Neuronal stem cell (in vitro differentiated cells): Measurements from ENCODE around the gene ACBD6.

ENCODE experiments used
- DNase-seq: peaks from one replicate; pipeline ENCODE4 v3.0.0-alpha.2; 2013; ENCODE audit warnings: low spot score
- H2AFZ ChIP-seq: one replicate; pipeline ENCODE4 v1.6.1; 2013; ENCODE audit warnings: mild to moderate bottlenecking, low read length, inconsistent platforms
- H2AK5ac ChIP-seq: 2 replicates; pipeline ENCODE4 v1.6.1; 2013; ENCODE audit warnings: low read depth, mild to moderate bottlenecking, inconsistent platforms, low read length, moderate library complexity, mixed read lengths
- H2BK120ac ChIP-seq: 2 replicates; pipeline ENCODE4 v1.6.1; 2013; ENCODE audit warnings: low read depth, mild to moderate bottlenecking, inconsistent platforms, low read length, moderate library complexity, mixed read lengths
- H2BK12ac ChIP-seq: one replicate; pipeline ENCODE4 v1.6.1; 2013; ENCODE audit warnings: low read length, inconsistent platforms
- H2BK15ac ChIP-seq: 2 replicates; pipeline ENCODE4 v1.6.1; 2013; ENCODE audit warnings: mild to moderate bottlenecking, low read length, inconsistent platforms, mixed read lengths
- H2BK5ac ChIP-seq: one replicate; pipeline ENCODE4 v1.6.1; 2013; ENCODE audit warnings: inconsistent platforms, mild to moderate bottlenecking, low read length, moderate library complexity
- H3K14ac ChIP-seq: one replicate; pipeline ENCODE4 v1.6.1; 2013; ENCODE audit warnings: low read length, inconsistent platforms
- H3K18ac ChIP-seq: 2 replicates; pipeline ENCODE4 v1.6.1; 2013; ENCODE audit warnings: low read length, inconsistent platforms
- H3K23ac ChIP-seq: 2 replicates; pipeline ENCODE4 v1.6.1; 2013; ENCODE audit warnings: low read depth, mild to moderate bottlenecking, mixed read lengths, low read length, inconsistent platforms; ENCODE audit not compliant: poor library complexity
- H3K27ac ChIP-seq: replicated peaks from 3 replicates; pipeline ENCODE4 v1.5.1; 2013; ENCODE audit warnings: low read length, inconsistent platforms
- H3K27me3 ChIP-seq, 3 experiments: 2 replicates each; pipeline ENCODE4 v1.6.1; 2013; ENCODE audit warnings: low read length in 3 of 3, mild to moderate bottlenecking in 2 of 3, inconsistent platforms in 1 of 3, low read depth in 1 of 3, mixed read lengths in 1 of 3, moderate library complexity in 1 of 3; ENCODE audit not compliant: control insufficient read depth in 3 of 3, insufficient read depth in 3 of 3
- H3K36me3 ChIP-seq, 2 donors: replicated peaks in 1 of 2; 2 replicates each; pipeline ENCODE4 v1.6.1; 2013; ENCODE audit warnings: low read length in 2 of 2; ENCODE audit not compliant: control insufficient read depth in 2 of 2, insufficient read depth in 2 of 2
- H3K4ac ChIP-seq: 2 replicates; pipeline ENCODE4 v1.6.1; 2013; ENCODE audit warnings: inconsistent platforms, mild to moderate bottlenecking, low read length, moderate library complexity
- H3K4me1 ChIP-seq, 2 donors: 1 replicate in 1 of 2; 2 replicates in 1 of 2; pipeline ENCODE4 v1.6.1; 2013; ENCODE audit warnings: low read length in 2 of 2, low read depth in 1 of 2; ENCODE audit not compliant: control insufficient read depth in 2 of 2, insufficient read depth in 1 of 2
- H3K4me2 ChIP-seq: one replicate; pipeline ENCODE4 v1.6.1; 2013; ENCODE audit warnings: mild to moderate bottlenecking, low read length, inconsistent platforms; ENCODE audit not compliant: insufficient read depth, poor library complexity, severe bottlenecking
- H3K4me3 ChIP-seq, 2 donors: 2 replicates each; pipeline ENCODE4 v1.5.1; 2013; ENCODE audit warnings: low read length in 2 of 2, mild to moderate bottlenecking in 2 of 2, inconsistent platforms in 1 of 2, moderate library complexity in 1 of 2
- H3K79me1 ChIP-seq: one replicate; pipeline ENCODE4 v1.6.1; 2013; ENCODE audit warnings: low read depth, mild to moderate bottlenecking, inconsistent platforms, low read length, moderate library complexity
- H3K9ac ChIP-seq: one replicate; pipeline ENCODE4 v1.6.1; 2013; ENCODE audit warnings: mild to moderate bottlenecking, low read depth, low read length, inconsistent platforms; ENCODE audit not compliant: poor library complexity
- H3K9me3 ChIP-seq, 2 donors: replicated peaks in 1 of 2; 2 replicates each; pipeline versions ENCODE3 to v1.6.1; 2013; ENCODE audit warnings: low read length in 2 of 2, mild to moderate bottlenecking in 2 of 2, inconsistent platforms in 1 of 2, low read depth in 1 of 2, mixed read lengths in 1 of 2, moderate library complexity in 1 of 2; ENCODE audit not compliant: control insufficient read depth in 2 of 2, insufficient read depth in 1 of 2
- H4K8ac ChIP-seq: one replicate; pipeline ENCODE4 v1.6.1; 2013; ENCODE audit warnings: low read depth, mild to moderate bottlenecking, inconsistent platforms, low read length, moderate library complexity
- H4K91ac ChIP-seq: one replicate; pipeline ENCODE4 v1.6.1; 2013; ENCODE audit warnings: low read length, low read depth, mild to moderate bottlenecking, inconsistent platforms; ENCODE audit not compliant: poor library complexity
- WGBS, 2 donors: extraction: QIAGEN DNeasy Blood & Tissue Kit; methylation state at CpG; one replicate each; pipeline ENCODE4 v1.1.7; 2013; ENCODE audit warnings: missing lambda C conversion rate in 2 of 2, mixed read lengths in 1 of 2; ENCODE audit not compliant: insufficient read length in 2 of 2, insufficient replicate concordance in 1 of 2; ENCODE audit errors: extremely low coverage in 2 of 2; 5-methylcytosine and 5-hydroxymethylcytosine counted together

ACBD6 gene

DNA sequence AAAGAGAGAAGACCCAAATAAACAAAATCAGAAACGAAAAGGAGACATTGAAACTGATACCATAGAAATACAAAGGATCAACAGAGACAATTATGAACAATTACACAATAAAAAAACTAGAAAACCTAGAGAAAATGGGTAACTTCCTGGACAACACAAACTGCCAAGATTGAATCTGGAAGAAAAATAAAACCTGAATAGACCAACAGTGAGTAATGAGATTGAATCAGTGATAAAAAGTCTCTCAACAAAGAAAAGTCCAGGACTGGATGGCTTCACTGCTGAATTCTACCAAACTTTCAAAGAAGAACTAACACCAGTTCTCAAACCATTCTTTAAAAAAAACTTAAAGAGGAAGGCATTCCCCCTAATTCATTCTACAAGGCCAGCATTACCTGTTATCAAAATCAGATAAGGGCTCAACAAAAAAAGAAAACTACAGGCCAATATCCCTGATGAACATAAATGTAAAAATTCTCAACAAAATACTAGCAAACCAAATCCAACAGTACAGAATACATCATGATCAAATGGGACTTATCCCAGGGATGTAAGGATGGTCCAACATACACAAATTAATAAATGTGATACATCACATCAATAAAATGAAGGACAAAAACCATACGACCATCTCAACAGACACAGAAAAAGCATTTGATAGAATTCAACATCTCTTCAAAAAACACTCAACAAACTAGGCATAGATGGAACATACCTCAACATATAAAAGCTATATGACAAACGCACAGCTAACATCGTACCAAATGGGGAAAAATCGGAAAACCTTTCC is 119.9 kb downstream of the ACBD6 start:
- DNase-seq = no peak
- Histone ChIP-seq H4K8ac (no peak overlapping the region), H2AFZ (no peak overlapping the region), H3K79me1 (peaks cover 7% of the 10 kb centered on the region), H3K4me2 (no peak overlapping the region), H3K23ac (no peak overlapping the region), H4K91ac (no peak overlapping the region), H3K4me1 (no peaks in the 10 kb centered on the region), H3K18ac (no peak overlapping the region), H3K9ac (no peak overlapping the region), H3K36me3 (peaks cover 0 to 4% of the 10 kb centered on the region in 2 donors), H2AK5ac (no peak overlapping the region), H2BK15ac (no peak overlapping the region), H2BK5ac (no peak overlapping the region), H2BK120ac (no peak overlapping the region), H3K9me3 (peaks cover 13 to 39% of the 10 kb centered on the region in 2 donors), H2BK12ac (no peak overlapping the region), H3K14ac (no peak overlapping the region), H3K4me3 (no peak overlapping the region), H3K27ac (no peak overlapping the region), H3K4ac (no peak overlapping the region), H3K27me3 (no peaks in the 10 kb centered on the region)
- no CpG with 5 or more reads among the region's 5 CpGs for WGBS, 2 donors

DNA sequence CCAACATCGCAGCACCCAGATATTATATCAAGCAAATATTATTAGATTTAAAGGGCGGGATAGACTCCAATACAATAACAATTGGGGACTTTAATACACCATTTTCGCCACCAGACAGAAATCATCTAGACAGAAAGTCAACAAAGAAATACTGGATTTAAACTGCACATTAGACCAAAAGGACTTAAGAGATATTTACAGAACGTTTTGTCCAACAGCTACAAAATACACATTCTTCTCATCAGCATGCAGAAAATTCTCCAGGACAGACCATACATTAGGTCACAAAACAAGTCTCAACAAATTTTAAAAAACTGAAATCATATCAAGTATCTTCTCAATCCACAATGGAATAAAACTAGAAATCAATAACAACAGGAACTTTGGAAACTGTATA is 121.2 kb downstream of the ACBD6 start:
- H3K9ac ChIP-seq = no peak overlapping the region
- no peak overlapping the region for H3K4ac ChIP-seq
- H2BK12ac ChIP-seq = no peak overlapping the region
- DNase-seq = no peak
- no peak overlapping the region for H2AK5ac ChIP-seq
- H3K36me3 ChIP-seq = peaks cover 0 to 3% of the 10 kb centered on the region in 2 donors
- no peak overlapping the region for H3K18ac ChIP-seq
- H3K14ac ChIP-seq = no peak overlapping the region
- H4K8ac ChIP-seq = no peak overlapping the region
- no peak overlapping the region for H3K27ac ChIP-seq
- peaks cover 7% of the 10 kb centered on the region for H3K79me1 ChIP-seq
- WGBS, 2 donors = no CpG with 5 or more reads among the region's 4 CpGs
- H2AFZ ChIP-seq = no peak overlapping the region
- no peak overlapping the region for H3K23ac ChIP-seq
- H3K4me1 ChIP-seq = no peaks in the 10 kb centered on the region
- H2BK5ac ChIP-seq = no peak overlapping the region
- H3K9me3 ChIP-seq = peaks cover 10 to 43% of the 10 kb centered on the region in 2 donors
- no peak overlapping the region for H3K4me2 ChIP-seq
- H2BK15ac ChIP-seq = no peak overlapping the region
- H3K4me3 ChIP-seq = no peak overlapping the region
- H4K91ac ChIP-seq = no peak overlapping the region
- H2BK120ac ChIP-seq = no peak overlapping the region
- H3K27me3 ChIP-seq = no peaks in the 10 kb centered on the region

DNA sequence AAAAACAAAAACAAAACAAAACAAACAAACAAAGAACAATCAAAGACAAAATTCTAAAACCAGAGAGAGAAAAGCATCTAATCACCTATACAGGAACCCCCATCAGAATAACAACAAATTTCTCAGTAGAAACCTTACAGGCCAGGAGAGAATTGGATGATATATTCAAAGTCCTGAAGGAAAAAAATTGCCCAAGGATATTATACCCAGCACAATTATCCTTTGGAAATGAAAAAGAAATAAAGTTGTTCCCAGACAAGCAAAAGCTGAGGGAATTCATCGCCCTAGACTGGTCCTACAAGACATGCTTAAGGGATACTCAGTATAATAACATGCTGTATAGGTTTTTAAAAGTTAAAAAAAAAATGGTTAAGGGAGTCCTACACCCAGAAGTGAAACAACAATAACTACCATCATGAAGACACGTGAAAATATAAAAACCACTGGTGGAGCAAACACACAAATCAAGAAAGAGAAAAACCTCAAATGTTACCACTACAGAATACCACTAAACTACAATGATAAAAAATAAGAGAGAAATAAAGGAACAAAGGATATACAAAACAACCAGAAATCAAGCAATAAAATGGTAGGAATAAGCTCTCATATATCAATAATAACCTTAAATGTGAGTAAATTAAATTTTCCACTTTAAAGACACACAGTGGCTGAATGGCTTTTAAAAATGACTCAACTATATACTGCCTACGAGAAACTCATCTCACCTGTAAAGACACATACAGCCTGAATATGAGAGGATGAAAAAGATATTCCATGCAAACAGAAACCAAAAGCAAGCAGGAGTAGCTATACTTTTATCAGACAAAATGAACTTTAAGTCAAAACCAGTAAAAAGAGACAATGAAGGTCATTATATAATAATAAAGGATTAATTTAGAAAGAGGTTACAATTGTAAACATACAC is 121.9 kb downstream of the ACBD6 start:
- Histone ChIP-seq H2BK15ac (no peak overlapping the region), H3K4me2 (no peak overlapping the region), H3K23ac (no peak overlapping the region), H3K4me3 (no peak overlapping the region), H3K4me1 (no peaks in the 10 kb centered on the region), H3K27me3 (no peaks in the 10 kb centered on the region), H3K36me3 (peaks cover 0 to 3% of the 10 kb centered on the region in 2 donors), H3K18ac (no peak overlapping the region), H2AFZ (no peak overlapping the region), H2BK12ac (no peak overlapping the region), H4K91ac (no peak overlapping the region), H3K79me1 (peaks cover 7% of the 10 kb centered on the region), H2BK5ac (no peak overlapping the region), H2AK5ac (no peak overlapping the region), H3K9me3 (peaks cover 10 to 44% of the 10 kb centered on the region in 2 donors), H3K4ac (no peak overlapping the region), H4K8ac (no peak overlapping the region), H3K14ac (no peak overlapping the region), H2BK120ac (no peak overlapping the region), H3K9ac (no peak overlapping the region), H3K27ac (no peak overlapping the region)
- no CpG with 5 or more reads among the region's 3 CpGs for WGBS, 2 donors
- no peak for DNase-seq

DNA sequence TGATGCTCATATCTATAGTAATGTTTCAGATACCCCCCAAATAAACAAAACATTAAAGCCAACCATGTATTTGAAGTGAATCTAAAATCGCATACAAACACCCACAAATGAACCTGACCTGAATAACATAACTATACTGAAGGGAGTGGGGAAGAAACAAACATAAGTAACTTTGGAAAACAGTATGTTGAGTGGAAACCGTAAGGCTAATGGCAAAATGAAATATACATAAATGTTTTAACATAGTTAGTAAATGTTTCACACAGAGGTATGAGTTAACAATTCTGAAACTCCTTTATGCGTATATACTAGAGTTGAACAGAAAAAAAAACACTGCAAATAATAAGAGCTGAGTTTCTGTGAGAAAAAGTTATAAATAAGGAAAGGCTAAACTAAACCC is 125.6 kb downstream of the ACBD6 start:
- Histone ChIP-seq H2BK15ac (no peak overlapping the region), H4K91ac (no peak overlapping the region)
- WGBS, 2 donors = no CpG with 5 or more reads among the region's 3 CpGs

More for the DNA sequence above, 125.6 kb downstream of the ACBD6 start:
- Histone ChIP-seq H3K23ac (no peak overlapping the region), H3K14ac (no peak overlapping the region), H3K36me3 (peaks cover 0 to 3% of the 10 kb centered on the region in 2 donors), H2AK5ac (no peak overlapping the region), H3K4me3 (no peak overlapping the region), H3K27ac (no peak overlapping the region), H3K79me1 (peaks cover 9% of the 10 kb centered on the region), H3K18ac (no peak overlapping the region), H2BK120ac (no peak overlapping the region), H4K8ac (no peak overlapping the region), H2AFZ (no peak overlapping the region), H3K9me3 (peaks cover 6 to 29% of the 10 kb centered on the region in 2 donors), H3K27me3 (no peaks in the 10 kb centered on the region), H3K4me2 (no peak overlapping the region), H2BK5ac (no peak overlapping the region), H3K4me1 (no peaks in the 10 kb centered on the region), H3K4ac (no peak overlapping the region), H2BK12ac (no peak overlapping the region), H3K9ac (no peak overlapping the region)
- DNase-seq = no peak
